Right forelimb (tissue), 1 donor: ENCODE measurements around the gene EHMT1.
"Not testable (repeated sequence)": the region's sequence is repeated elsewhere in the genome, so short reads cannot be mapped to it uniquely, and the experiment has no call there.

Source experiments
- DNase-seq: peaks from one replicate; pipeline ENCODE4 v3.0.0-alpha.2; 2018

The EHMT1 gene

GRCh38 chr9:137590469-137591383 is 28.1 kb upstream of the EHMT1 start, which contains the start of gene ZMYND19:
ZMYND19 (minus strand) TSS chr9:137590512; CDS start chr9:137590263, 249 bp downstream.
- DNase-seq = peak; percentile 94

DNA sequence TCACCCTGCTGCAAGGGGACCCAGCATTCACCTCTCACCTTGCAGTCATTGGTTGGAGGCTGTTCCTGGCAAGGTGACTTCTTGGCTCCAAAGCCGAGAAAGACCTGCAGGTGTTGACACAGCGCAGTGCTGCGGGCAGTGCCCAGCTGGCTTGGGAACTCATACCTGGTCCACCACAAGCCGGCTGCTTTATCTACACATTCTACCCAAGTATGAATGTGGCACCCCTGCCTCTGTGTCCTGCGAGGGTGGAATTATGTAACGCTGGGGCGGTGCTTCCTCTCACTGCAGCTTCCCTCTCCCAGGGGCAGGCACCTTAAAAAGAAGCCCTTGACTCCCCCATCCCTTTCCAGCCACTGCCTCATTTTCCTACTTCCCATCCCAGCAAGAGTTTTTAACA is 26.0 kb upstream of the EHMT1 start:
- no peak for DNase-seq

GRCh38 chr9:137593176-137593575 is 25.6 kb upstream of the EHMT1 start:
- no peak for DNase-seq

GRCh38 chr9:137596577-137596976 is 22.2 kb upstream of the EHMT1 start:
- not testable (repeated sequence) for DNase-seq

GRCh38 chr9:137598943-137599342 is 19.9 kb upstream of the EHMT1 start:
- no peak for DNase-seq

GRCh38 chr9:137602661-137603060 is 16.1 kb upstream of the EHMT1 start:
- no peak for DNase-seq

DNA sequence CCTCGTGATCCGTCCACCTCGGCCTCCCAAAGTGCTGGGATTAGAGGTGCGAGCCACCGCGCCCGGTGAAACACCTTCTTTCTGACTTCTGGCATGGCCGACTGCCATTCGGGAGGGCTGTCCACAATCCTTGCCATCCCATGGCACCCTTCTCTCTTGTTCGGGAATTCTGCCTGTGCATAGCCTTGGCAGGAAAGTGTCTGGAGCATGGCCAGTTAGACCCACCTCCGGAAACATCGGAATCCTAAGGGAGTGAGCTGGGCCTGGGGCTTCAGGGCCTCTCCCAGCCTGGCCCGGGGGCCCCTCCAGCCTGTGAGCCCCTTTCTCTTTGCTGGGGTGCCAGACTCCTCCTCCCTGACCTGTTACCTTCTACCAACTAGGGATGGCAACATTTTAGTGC is 14.9 kb upstream of the EHMT1 start:
- no peak for DNase-seq

- no peak for DNase-seq
These were observed 14.3 kb upstream of the EHMT1 start for GRCh38 chr9:137604345-137605086.

DNA sequence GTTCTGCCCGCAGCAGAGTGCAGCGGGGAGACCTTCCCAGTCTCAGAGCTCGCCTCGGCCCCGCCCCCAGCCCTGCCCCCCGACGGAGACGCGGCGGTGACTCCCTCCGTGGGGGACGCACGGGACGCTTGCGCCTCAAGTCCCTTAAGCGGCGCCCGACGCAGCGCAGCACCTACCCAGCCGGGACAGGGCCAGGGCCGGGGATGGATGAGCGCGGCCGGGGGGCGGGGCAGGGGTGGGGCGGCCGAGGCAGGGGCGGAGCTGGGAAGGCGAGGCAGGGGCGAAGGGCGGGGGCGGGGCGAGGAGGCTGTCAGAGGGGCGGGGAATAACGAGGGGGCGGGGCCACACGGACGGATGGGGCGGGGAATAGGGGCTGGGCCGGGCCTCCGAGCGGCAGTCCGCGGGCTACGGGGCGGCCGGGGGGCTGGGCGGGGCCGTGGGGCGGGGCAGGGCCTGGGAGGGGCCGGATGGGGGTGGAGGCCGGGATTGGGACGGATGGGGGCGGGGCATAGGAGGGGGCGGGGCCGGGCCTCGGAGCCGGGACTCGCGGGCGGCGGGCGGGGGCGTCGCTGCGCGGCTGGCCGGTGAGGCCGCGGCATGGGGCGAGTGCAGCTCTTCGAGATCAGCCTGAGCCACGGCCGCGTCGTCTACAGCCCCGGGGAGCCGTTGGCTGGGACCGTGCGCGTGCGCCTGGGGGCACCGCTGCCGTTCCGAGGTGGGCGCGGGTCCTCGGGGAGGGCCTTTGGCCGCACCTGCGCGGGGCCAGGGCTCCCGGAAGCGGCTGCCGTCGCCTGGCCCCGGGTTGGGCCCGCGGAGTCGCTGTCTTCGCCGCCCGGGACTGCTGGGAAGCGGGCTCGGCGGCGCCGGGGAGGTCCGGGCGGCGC is 13.4 kb upstream of the EHMT1 start, which contains the start of gene ARRDC1:
ARRDC1 (plus strand) TSS at position 566 of the 884 bp plus-strand sequence; CDS start at position 598, 32 bp downstream.
- DNase-seq = peak; percentile 97

- no peak for DNase-seq
These were observed 12.7 kb upstream of the EHMT1 start for GRCh38 chr9:137606005-137606621.

DNA sequence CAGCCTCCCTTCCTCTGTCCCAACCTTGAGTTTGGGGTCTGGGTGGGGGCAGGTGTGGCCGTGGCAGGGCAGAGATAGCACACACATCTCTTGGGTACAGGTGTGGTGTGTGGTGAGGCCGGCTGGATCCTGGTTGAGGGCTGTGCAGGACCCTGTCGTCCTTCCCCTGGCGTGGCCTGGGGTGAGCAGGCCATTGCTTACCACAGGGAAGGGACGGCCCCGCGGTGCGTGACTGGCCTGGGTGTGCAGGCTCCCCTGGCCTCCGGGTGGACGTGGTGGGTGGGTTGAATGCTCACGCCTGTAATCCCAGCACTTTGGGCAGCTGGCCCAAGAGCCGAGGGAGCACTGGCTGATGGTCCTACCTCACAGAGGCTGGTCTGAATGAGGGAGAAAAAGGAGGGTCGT is 12.1 kb upstream of the EHMT1 start:
- DNase-seq = no peak

DNA sequence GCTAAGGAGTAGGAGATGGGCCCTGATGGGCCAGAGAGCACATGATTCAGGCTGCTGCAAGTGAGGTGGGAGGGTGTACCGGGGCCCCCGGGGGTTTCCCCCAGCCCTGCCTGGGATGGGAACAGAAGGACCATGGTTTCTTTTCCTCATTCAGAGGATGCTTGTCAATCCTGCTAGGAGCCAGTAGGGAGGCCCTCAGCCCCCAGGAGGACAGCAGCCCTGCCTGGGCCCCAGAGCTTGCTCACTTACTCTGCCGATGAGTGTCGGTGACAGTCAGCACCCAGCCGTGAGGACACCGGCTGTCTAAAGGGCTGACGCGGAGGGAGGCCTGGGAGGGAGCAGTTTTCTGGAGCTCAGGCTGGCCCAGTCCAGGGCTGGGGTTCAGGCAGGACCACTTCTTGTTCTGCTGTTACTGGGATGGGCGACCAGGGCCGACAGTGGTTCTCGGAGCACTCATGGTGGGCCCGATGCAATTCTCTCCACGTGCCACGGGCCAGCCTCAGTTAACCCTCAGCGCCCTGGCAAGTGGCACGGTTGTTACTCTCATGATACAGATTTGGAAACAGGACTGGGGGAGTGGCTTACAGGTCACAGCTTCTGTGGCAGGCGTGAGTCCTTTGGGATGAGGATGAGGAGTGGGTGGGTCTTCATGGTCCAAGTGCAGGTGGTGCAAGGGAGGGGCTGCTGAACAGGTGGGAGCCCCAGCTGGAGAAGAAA is 11.5 kb upstream of the EHMT1 start:
- DNase-seq = no peak

DNA sequence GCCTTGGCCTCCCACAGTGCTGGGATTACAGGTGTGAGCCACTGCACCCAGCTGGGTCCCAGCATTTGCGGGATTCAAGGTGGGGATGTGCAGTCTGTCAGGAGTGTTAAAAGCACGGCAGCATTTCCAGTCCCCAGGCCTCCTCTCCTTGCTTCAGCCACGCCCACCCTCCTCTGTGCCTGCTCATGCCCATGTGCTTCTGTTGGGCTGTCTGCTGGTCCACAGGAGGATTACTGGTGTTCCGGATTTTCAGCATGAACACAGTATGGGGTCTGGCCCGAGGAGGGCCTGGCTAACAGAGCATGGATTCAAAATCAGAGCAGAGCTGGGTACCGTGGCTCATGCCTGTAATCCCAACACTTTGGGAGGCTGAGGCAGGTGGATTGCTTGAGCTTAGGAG is 7.9 kb upstream of the EHMT1 start:
- no peak for DNase-seq

DNA sequence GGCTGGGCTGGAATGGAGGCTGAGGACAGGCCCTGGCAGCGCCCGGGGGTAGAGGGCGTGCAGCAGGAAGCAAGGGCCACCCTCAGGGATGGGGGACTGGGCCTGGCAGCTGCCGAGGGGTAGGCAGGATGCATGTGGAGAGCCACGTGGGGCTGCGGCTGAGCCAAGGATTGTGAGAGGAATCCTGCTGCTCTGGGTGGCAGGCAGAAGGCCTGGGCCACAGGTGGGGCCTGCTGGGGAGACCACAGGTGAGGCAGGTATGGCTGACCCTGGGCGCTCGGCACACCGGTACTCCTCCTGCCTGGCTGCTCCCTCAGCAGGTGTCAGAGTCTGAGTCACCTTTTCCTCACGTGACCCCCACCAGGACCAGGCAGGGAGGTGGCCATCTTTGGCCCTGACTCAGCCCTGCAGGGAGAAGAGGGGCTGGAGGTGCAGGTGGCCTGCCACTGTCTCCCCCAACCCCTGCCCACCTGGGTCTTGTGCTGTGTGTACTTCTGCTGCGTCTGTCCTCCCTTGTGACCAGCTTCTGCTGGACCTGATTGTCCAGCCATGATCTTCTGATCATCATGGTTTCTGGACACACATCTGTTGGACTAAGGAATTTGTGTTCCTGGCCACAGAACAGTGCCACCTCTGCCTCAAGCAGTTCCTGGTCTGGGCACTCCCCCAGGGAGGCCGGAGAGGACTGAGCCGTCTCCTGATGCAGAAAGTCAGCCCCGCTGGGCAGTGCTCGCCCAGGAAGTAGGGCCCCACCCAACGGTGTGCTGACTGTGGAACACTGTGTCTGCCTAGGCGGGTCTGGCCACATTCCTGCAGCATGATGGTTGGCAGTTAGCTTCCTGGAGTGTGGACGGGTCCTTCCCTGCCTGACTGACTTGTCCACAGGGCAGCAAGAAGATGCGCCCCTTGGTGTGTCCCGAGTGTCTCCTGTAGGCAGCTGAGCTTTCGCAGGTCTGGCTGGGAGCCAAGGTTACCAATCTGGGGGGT is 6.9 kb upstream of the EHMT1 start:
- no peak for DNase-seq

DNA sequence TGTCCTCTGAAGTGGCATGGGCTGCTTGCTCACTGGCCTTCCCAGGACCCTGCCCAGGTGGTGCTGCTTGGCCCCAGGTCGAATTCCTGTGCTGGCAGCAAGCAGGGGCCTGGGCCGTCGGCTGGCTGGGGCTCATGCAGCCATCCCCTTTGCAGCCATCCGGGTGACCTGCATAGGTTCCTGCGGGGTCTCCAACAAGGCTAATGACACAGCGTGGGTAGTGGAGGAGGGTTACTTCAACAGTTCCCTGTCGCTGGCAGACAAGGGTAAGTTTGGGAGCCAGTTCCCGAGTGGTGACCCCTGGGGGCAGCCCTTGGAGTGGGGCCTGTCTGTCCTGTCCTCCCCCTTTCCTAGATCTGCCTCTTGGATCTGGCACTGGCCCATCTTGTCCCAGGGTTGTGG is 6.1 kb upstream of the EHMT1 start:
- no peak for DNase-seq

- no peak for DNase-seq
These were observed 5.5 kb upstream of the EHMT1 start for GRCh38 chr9:137613259-137613658.

DNA sequence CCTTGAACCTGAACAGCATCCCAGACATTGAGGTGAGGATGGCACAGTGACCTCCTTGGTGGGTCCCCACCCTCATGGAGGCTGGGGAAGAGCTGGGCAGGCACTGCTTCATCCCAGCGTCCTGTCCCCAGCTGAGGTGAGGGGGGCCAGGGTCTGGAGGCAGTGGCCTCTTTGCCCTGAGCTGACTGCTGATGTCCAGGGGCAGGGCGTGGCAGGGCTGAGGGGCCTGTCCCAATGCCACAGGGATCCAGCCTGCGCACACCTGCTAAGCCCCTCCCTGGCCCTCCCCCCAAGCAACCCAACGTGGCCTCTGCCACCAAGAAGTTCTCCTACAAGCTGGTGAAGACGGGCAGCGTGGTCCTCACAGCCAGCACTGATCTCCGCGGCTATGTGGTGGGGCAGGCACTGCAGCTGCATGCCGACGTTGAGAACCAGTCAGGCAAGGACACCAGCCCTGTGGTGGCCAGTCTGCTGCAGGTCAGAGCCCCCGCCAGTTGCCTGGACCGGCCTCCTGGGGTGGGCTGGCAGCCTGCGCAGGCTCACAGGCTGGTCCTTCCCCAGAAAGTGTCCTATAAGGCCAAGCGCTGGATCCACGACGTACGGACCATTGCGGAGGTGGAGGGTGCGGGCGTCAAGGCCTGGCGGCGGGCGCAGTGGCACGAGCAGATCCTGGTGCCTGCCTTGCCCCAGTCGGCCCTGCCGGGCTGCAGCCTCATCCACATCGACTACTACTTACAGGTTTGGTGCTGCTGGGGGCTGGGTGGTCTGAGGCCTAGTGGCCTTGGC is 4.9 kb upstream of the EHMT1 start:
- DNase-seq = no peak

DNA sequence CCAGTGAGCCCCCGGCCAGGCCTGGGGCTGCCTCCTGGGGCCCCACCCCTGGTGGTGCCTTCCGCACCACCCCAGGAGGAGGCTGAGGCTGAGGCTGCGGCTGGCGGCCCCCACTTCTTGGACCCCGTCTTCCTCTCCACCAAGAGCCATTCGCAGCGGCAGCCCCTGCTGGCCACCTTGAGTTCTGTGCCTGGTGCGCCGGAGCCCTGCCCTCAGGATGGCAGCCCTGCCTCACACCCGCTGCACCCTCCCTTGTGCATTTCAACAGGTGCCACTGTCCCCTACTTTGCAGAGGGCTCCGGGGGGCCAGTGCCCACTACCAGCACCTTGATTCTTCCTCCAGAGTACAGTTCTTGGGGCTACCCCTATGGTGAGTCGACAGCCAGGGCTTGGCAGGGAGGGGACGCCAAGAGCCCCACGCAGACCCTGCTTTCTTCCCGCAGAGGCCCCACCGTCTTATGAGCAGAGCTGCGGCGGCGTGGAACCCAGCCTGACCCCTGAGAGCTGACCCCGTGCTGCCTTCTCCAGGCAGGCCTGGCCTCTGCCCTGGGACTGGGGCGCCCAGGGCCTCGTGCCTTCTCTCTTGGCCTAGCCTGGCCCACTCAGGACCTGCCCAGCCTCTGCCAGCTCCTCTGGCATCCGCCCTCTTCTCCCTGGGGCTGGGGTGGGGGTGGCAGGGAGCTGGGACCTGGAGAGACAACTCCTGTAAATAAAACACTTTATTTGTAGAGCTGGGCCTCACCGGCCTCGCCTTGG is 4.0 kb upstream of the EHMT1 start:
- DNase-seq = no peak

- DNase-seq = no peak
These were observed 3.4 kb upstream of the EHMT1 start for GRCh38 chr9:137615387-137615871.
